Mesendoderm (in vitro differentiated cells): ENCODE measurements around the gene GLI3.

Experiments used
- DNase-seq: peaks from one replicate; pipeline ENCODE4 v3.0.0; 2013
- H2AK5ac ChIP-seq: 2 replicates; pipeline ENCODE4 v1.6.1; 2013; ENCODE audit warnings: low read length, inconsistent platforms
- H2BK120ac ChIP-seq: 2 replicates; pipeline ENCODE4 v1.6.1; 2013; ENCODE audit warnings: low read depth, mild to moderate bottlenecking, low read length, moderate library complexity, mixed read lengths
- H2BK15ac ChIP-seq: replicated peaks from 2 replicates; pipeline ENCODE4 v1.6.1; 2013; ENCODE audit warnings: low read depth, mild to moderate bottlenecking, moderate library complexity
- H2BK5ac ChIP-seq: 2 replicates; pipeline ENCODE4 v1.6.1; 2013; ENCODE audit warnings: low read length, inconsistent platforms
- H3K18ac ChIP-seq: 2 replicates; pipeline ENCODE4 v1.6.1; 2013; ENCODE audit warnings: mild to moderate bottlenecking, low read length, mixed read lengths
- H3K23ac ChIP-seq: one replicate; pipeline ENCODE4 v1.6.1; 2013; ENCODE audit warnings: low read length
- H3K27ac ChIP-seq: 2 replicates; pipeline ENCODE4 v1.5.1; 2013; ENCODE audit warnings: low read depth, mild to moderate bottlenecking, inconsistent platforms, low read length, moderate library complexity
- H3K27me3 ChIP-seq: 2 replicates; pipeline ENCODE4 v1.6.1; 2013; ENCODE audit warnings: low read length, control low read depth, mild to moderate bottlenecking, inconsistent platforms; ENCODE audit not compliant: insufficient read depth, poor library complexity
- H3K36me3 ChIP-seq: 2 replicates; pipeline ENCODE4 v1.6.1; 2013; ENCODE audit warnings: low read length, inconsistent platforms; ENCODE audit not compliant: control insufficient read depth, insufficient read depth
- H3K4ac ChIP-seq: one replicate; pipeline ENCODE4 v1.6.1; 2013; ENCODE audit warnings: low read depth, mild to moderate bottlenecking, low read length, moderate library complexity
- H3K4me1 ChIP-seq: 2 replicates; pipeline ENCODE4 v1.6.1; 2013; ENCODE audit warnings: low read depth, low read length, inconsistent platforms; ENCODE audit not compliant: control insufficient read depth
- H3K4me2 ChIP-seq: 2 replicates; pipeline ENCODE4 v1.6.1; 2013; ENCODE audit warnings: low read length
- H3K4me3 ChIP-seq: 2 replicates; pipeline ENCODE4 v1.5.1; 2013; ENCODE audit warnings: mild to moderate bottlenecking, low read length
- H3K56ac ChIP-seq: one replicate; pipeline ENCODE4 v1.6.1; 2013; ENCODE audit warnings: low read length
- H3K79me1 ChIP-seq: 2 replicates; pipeline ENCODE4 v1.6.1; 2013; ENCODE audit warnings: low read length, inconsistent platforms
- H3K79me2 ChIP-seq: 2 replicates; pipeline ENCODE4 v1.6.1; 2013; ENCODE audit warnings: mild to moderate bottlenecking, low read length; ENCODE audit not compliant: control insufficient read depth, insufficient read depth
- H3K9ac ChIP-seq: 2 replicates; pipeline ENCODE4 v1.6.1; 2013; ENCODE audit warnings: low read length, inconsistent platforms
- H4K5ac ChIP-seq: one replicate; pipeline ENCODE4 v1.6.1; 2013; ENCODE audit warnings: low read length
- H4K8ac ChIP-seq: one replicate; pipeline ENCODE4 v1.6.1; 2013; ENCODE audit warnings: low read depth, mild to moderate bottlenecking, control low read depth, low read length, moderate library complexity
- WGBS: extraction: QIAGEN DNeasy Blood & Tissue Kit; methylation state at CpG from one replicate; pipeline ENCODE4 v1.1.7; 2013; ENCODE audit warnings: low lambda C conversion rate, missing lambda C conversion rate; ENCODE audit not compliant: insufficient coverage; ENCODE audit errors: extremely low coverage; 5-methylcytosine and 5-hydroxymethylcytosine counted together

GLI3 gene

DNA sequence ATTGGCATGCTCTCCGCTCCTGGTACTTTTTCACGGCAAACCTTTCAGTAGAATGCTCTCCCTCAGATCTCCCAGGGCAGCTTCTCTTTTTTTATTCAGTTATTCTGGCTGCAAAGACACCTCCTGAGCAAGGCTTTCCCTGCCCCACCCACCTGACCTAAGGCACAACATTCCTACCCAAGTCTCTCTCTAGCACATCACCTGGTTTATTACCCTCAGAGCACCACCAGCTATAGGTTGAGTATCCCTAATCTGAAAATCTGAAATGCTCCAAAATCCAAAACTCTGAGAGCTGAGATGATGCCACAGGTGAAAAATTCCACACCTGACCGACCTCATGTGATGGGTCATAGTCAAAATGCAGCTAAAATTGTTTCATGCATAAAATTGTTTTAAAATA, 99.6 kb downstream of the GLI3 start:
- H3K4me3 ChIP-seq: no peak overlapping the region
- H3K36me3 ChIP-seq: no peaks in the 10 kb centered on the region
- H3K56ac ChIP-seq: no peak overlapping the region
- no CpG with 5 or more reads among the region's 3 CpGs for WGBS
- H2AK5ac ChIP-seq: no peak overlapping the region
- no peaks in the 10 kb centered on the region for H3K27me3 ChIP-seq
- no peak overlapping the region for H3K4me2 ChIP-seq
- H3K23ac ChIP-seq: no peak overlapping the region
- H3K79me1 ChIP-seq: no peaks in the 10 kb centered on the region
- H2BK5ac ChIP-seq: no peak overlapping the region
- H3K4ac ChIP-seq: no peak overlapping the region
- no peak overlapping the region for H3K27ac ChIP-seq
- no peak overlapping the region for H3K18ac ChIP-seq
- H4K8ac ChIP-seq: no peak overlapping the region
- H2BK15ac ChIP-seq: no peak overlapping the region
- DNase-seq: peak; percentile 65
- no peak overlapping the region for H4K5ac ChIP-seq
- H3K4me1 ChIP-seq: peaks cover 9% of the 10 kb centered on the region
- no peak overlapping the region for H3K9ac ChIP-seq
- no peaks in the 10 kb centered on the region for H3K79me2 ChIP-seq
- no peak overlapping the region for H2BK120ac ChIP-seq

DNA sequence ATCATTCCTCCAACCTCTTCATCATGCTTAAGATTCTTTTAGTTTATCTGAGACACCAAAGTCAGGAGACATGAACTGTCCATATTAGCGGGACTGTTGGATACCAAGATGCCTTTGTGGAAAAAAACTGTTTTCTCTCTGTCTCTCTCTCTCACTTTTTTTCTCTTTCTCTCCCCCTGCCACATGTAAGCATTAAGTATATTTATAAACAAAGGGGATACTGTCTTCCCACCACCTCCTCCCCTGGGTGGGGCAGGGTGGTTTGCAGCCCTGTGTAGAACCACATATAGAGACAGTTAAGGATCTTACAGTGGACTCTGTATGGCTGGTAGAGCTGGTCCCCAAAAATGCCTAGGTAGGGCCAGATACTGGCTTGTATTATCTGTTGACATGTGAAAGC, 101.3 kb downstream of the GLI3 start:
- no peak overlapping the region for H3K4me2 ChIP-seq
- no peaks in the 10 kb centered on the region for H3K27me3 ChIP-seq
- no peak overlapping the region for H2BK15ac ChIP-seq
- H3K79me1 ChIP-seq: no peaks in the 10 kb centered on the region
- no peak overlapping the region for H2AK5ac ChIP-seq
- no CpG with 5 or more reads among the region's 1 CpG for WGBS
- no peak overlapping the region for H4K5ac ChIP-seq
- no peaks in the 10 kb centered on the region for H3K36me3 ChIP-seq
- no peak overlapping the region for H4K8ac ChIP-seq
- H3K56ac ChIP-seq: no peak overlapping the region
- no peak overlapping the region for H3K27ac ChIP-seq
- H2BK5ac ChIP-seq: no peak overlapping the region
- H3K9ac ChIP-seq: no peak overlapping the region
- no peak overlapping the region for H2BK120ac ChIP-seq
- H3K4me3 ChIP-seq: no peak overlapping the region
- H3K18ac ChIP-seq: no peak overlapping the region
- peaks cover 9% of the 10 kb centered on the region for H3K4me1 ChIP-seq
- no peak for DNase-seq
- no peak overlapping the region for H3K23ac ChIP-seq
- no peak overlapping the region for H3K4ac ChIP-seq
- H3K79me2 ChIP-seq: no peaks in the 10 kb centered on the region

DNA sequence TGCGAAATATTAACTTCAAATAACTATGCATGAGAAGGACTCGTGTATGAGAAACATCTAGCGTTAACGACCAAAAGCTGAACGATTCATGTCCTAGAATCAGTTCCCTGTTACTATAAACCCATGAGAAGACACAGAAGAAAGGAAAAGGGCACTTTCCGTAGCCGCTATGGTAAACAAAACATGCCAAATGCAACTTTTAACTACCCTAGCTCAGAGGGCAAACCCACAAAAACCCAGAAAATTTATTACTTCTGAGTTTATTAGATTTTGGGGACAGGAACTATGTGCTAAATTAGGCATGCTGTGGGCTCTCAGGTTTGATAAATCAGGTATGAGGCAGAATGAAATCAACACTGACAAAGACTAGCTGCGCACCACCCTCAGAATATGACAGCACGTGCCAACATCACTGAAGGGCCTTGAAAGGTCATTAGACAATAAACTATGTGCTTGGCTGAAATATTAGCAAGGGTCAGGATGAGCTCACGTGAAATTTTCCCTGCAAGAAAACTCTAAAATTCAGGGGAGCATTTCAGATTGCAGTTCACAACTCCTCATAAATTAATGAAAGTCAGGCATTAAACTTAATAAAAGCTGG, 102.6 kb downstream of the GLI3 start:
- Histone ChIP-seq H3K79me1 (no peaks in the 10 kb centered on the region), H3K36me3 (no peaks in the 10 kb centered on the region), H4K5ac (no peak overlapping the region), H3K9ac (no peak overlapping the region), H3K23ac (no peak overlapping the region), H2BK5ac (no peak overlapping the region), H3K79me2 (no peaks in the 10 kb centered on the region), H2AK5ac (no peak overlapping the region), H3K27me3 (no peaks in the 10 kb centered on the region), H4K8ac (no peak overlapping the region), H2BK15ac (no peak overlapping the region), H3K18ac (no peak overlapping the region), H3K4me1 (peaks cover 9% of the 10 kb centered on the region), H3K4ac (no peak overlapping the region), H3K27ac (no peak overlapping the region), H3K4me3 (no peak overlapping the region), H3K56ac (no peak overlapping the region), H3K4me2 (no peak overlapping the region), H2BK120ac (no peak overlapping the region)
- DNase-seq: no peak
- no CpG with 5 or more reads among the region's 10 CpGs for WGBS

DNA sequence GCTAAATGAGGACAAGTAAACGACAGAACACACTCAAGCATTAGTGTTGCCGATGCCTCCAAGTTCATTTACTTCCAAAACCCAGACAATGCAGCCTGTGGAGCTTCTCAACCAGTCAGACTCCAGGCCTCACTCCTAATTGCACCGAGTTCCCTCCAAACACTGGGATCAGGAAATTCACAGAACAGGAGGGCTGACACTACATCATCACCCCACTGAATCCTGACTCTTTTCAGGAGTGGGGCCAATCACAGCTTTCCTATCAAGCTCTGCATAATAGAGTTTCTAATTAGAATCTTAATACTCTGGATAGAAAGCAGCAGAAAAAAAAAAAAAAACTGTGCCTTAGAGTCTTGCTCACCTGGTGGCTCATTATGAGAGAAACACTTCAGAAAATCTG, 103.7 kb downstream of the GLI3 start:
- Histone ChIP-seq H4K8ac (no peak overlapping the region), H3K27ac (no peak overlapping the region), H3K4me1 (peaks cover 7% of the 10 kb centered on the region), H2BK5ac (no peak overlapping the region), H3K4me2 (no peak overlapping the region), H3K18ac (no peak overlapping the region), H3K36me3 (no peaks in the 10 kb centered on the region), H3K9ac (no peak overlapping the region), H3K27me3 (no peaks in the 10 kb centered on the region), H3K79me2 (no peaks in the 10 kb centered on the region), H4K5ac (no peak overlapping the region), H2AK5ac (no peak overlapping the region), H2BK120ac (no peak overlapping the region), H3K4ac (no peak overlapping the region), H3K23ac (no peak overlapping the region), H3K4me3 (no peak overlapping the region), H3K79me1 (no peaks in the 10 kb centered on the region), H2BK15ac (no peak overlapping the region), H3K56ac (no peak overlapping the region)
- DNase-seq: no peak
- no CpG with 5 or more reads among the region's 3 CpGs for WGBS

DNA sequence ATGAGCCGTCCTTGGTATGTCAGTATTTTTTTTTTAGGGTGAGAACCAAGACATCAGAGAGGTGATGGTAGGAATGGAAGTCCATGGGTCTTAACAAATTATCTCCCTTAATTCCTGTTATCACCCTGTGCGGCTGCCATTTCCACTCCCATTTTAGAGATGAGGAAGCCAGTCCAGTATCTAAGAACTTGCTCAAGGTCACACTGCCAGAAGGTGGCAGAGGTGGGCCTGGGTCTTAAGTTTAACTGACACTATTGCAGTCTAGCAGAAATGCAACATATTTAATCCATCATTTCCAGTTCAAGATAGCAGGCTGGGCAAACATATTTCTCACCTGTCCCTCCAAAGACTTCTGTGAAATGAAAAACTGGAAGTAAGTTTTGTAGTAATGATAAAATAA, 108.3 kb downstream of the GLI3 start:
- Histone ChIP-seq H3K4me1 (no peaks in the 10 kb centered on the region), H4K8ac (no peak overlapping the region), H3K4ac (no peak overlapping the region), H3K36me3 (no peaks in the 10 kb centered on the region), H2BK15ac (no peak overlapping the region), H3K18ac (no peak overlapping the region), H3K4me2 (no peak overlapping the region), H4K5ac (no peak overlapping the region), H3K79me1 (no peaks in the 10 kb centered on the region), H3K27me3 (no peaks in the 10 kb centered on the region), H3K27ac (no peak overlapping the region), H2AK5ac (no peak overlapping the region), H3K79me2 (no peaks in the 10 kb centered on the region), H3K56ac (no peak overlapping the region), H3K9ac (no peak overlapping the region), H2BK120ac (no peak overlapping the region), H2BK5ac (no peak overlapping the region), H3K23ac (no peak overlapping the region), H3K4me3 (no peak overlapping the region)
- no CpG with 5 or more reads among the region's 2 CpGs for WGBS
- DNase-seq: peak; percentile 56

DNA sequence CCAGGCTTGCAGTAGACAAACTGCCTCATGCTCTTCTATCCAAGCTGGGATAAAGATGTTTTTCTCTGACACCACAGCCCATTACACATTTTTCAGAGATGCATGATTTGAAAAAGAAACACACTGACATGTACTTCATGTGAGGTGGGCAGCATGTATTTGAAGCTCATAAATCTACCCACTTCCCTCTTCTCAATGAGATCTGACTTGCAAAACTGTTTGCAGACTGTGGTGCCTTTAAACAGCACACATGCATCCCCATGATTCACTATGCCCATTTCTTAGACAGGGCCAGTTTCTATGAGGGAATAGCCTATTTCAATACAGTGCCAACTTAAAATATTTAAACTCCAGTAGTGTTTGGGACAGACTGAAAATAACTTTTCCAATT, 109.8 kb downstream of the GLI3 start:
- Histone ChIP-seq H3K18ac (no peak overlapping the region), H3K4me3 (no peak overlapping the region), H3K9ac (no peak overlapping the region), H3K36me3 (no peaks in the 10 kb centered on the region), H2BK120ac (no peak overlapping the region), H2AK5ac (no peak overlapping the region), H3K56ac (no peak overlapping the region), H3K4me2 (no peak overlapping the region), H4K8ac (no peak overlapping the region), H3K79me2 (no peaks in the 10 kb centered on the region), H3K79me1 (no peaks in the 10 kb centered on the region), H3K27me3 (no peaks in the 10 kb centered on the region), H3K27ac (no peak overlapping the region), H3K4me1 (no peaks in the 10 kb centered on the region), H4K5ac (no peak overlapping the region), H3K4ac (no peak overlapping the region), H2BK15ac (no peak overlapping the region), H3K23ac (peak overlapping the region; percentile 57), H2BK5ac (no peak overlapping the region)
- DNase-seq: no peak
